Body of pancreas (tissue), 4 donors: ENCODE results near the gene SEC61A1.

Experiments
- POLR2A ChIP-seq, 3 donors: fragments of 450-650 bp; IDR thresholded peaks; one replicate each; pipeline ENCODE4 v1.6.1; 2016; ENCODE audit warnings: antibody characterized with exemption in 3 of 3, mild to moderate bottlenecking in 2 of 3
- TF ChIP-seq, protein P1 (sequence below), 7 experiments: fragments of 450-650 bp in 4 of 7; fragments of 200-600 bp in 3 of 7; sonication (generic) in 3 of 7; IDR thresholded peaks; one replicate each; pipeline ENCODE4 v1.5.1; 2016 to 2019; ENCODE audit warnings: antibody characterized with exemption in 7 of 7

DNA sequence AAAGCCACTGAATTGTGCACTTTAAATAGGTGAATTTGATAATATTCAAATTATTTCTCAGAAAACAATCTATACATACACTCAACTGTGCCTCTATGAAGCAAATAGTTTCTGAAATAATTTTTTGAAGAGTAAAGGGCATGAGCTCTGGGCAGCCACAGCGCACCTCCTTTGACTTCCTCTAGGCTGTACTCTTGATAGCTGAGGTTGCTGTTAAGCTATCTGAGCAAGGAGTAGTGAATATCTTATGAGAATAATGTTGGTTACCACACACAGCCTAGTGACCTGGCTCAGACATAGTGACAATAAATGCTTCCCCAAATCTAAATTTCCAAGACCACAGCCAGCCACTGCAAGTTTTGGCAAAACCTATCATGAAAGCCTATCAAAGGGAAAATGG lies 11.6 kb upstream of the SEC61A1 start:
- TF ChIP-seq, protein P1, sequence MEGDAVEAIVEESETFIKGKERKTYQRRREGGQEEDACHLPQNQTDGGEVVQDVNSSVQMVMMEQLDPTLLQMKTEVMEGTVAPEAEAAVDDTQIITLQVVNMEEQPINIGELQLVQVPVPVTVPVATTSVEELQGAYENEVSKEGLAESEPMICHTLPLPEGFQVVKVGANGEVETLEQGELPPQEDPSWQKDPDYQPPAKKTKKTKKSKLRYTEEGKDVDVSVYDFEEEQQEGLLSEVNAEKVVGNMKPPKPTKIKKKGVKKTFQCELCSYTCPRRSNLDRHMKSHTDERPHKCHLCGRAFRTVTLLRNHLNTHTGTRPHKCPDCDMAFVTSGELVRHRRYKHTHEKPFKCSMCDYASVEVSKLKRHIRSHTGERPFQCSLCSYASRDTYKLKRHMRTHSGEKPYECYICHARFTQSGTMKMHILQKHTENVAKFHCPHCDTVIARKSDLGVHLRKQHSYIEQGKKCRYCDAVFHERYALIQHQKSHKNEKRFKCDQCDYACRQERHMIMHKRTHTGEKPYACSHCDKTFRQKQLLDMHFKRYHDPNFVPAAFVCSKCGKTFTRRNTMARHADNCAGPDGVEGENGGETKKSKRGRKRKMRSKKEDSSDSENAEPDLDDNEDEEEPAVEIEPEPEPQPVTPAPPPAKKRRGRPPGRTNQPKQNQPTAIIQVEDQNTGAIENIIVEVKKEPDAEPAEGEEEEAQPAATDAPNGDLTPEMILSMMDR (IDR thresholded peaks at IDR 0.05): no peak
- TF ChIP-seq POLR2A (IDR thresholded peaks at IDR 0.05): no peak
